SW 1271 (cell line): ENCODE measurements around the gene GPR27.

Experiments used
- DNase-seq, 2 experiments: peaks; one replicate each; lab custom pipeline; 2025; lab: John Stamatoyannopoulos, UW

Gene GPR27

DNA sequence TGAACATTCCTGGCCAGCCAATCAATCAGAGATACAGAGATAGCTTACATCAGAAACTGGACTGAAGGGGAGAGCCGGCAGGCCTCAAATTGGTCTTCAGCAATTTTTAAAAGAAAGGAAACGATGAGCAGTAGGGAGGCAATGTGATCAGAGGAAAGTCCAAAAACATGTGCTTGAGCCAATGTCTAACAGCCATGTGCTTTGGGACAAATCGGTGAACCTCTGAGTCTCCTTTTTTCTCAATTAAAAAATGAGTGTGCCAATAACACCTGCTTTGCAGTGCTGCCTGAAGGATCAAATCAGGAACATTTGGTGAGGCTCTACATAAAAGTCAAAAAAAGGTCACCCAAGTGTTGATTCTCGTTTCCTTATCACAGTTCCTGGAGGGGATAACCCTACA lies 21.0 kb upstream of the GPR27 start:
- no peak for DNase-seq

GRCh38 chr3:71733319-71733718 lies 20.3 kb upstream of the GPR27 start:
- DNase-seq: no peak

- DNase-seq: no peak
These were observed 18.8 kb upstream of the GPR27 start for GRCh38 chr3:71734881-71735280.

GRCh38 chr3:71742621-71743020 lies 11.0 kb upstream of the GPR27 start:
- DNase-seq: no peak

GRCh38 chr3:71744738-71745137 lies 8.9 kb upstream of the GPR27 start:
- DNase-seq: no peak

DNA sequence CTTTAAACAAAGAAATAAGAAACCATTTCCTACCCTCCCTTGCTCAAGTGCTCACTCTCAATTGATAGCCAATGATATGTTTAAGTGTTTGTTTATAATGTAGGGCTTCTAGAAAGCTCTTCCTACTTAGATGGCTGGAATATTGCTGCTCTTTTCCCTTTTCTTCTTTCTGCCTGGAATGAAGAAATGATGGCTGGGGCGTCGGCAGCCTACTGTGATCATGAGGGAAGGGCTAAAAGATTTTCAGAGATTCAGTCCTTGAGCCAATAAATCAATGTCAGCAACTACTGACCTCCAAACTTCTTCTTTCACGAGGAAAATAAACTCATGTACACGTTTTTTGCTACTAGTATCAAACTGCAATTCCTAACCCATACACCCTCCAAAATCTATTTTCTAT lies 2.1 kb upstream of the GPR27 start:
- no peak for DNase-seq

DNA sequence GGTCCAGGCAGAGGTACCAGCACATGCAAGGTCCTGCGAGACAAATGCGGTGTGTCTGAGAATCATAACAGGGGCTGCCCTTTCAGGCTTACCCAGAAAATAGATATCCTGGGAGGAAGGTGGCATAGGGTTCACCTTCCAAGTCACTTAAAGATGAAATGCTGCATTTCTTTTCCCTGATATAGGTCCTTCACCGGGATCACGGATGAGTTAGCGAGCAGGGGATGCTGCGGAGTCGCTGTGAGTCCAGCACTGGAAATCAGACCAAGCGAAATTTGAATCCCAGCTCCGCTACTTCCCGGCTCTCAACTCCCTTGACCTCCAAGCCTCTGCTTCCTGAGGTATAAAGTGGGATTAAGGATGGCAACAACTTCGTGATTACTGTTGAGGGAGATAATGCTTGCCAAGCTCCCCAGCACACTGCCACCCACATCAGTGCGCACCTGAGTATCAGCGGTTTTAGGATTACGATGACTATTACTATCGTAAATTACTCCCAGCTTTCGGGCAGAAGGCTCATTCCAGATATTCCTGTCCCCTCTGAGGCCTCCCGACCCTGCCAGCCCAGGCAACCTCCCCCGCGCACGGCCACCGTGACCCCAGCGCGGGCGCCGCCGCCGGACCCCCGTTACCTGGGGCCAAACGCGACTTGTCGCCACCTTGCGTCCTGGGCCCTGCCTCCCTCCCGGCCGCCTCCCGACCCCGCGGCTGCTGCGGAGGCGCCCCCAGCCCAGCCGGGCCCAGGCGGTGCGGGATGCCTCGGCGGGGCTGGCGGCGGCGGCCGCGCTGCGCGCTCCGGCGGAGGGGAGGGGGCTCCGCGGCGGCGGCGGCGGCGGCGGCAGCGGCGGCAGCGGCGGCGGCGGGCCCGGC lies 589 bp upstream of the GPR27 start:
- no peak for DNase-seq

DNA sequence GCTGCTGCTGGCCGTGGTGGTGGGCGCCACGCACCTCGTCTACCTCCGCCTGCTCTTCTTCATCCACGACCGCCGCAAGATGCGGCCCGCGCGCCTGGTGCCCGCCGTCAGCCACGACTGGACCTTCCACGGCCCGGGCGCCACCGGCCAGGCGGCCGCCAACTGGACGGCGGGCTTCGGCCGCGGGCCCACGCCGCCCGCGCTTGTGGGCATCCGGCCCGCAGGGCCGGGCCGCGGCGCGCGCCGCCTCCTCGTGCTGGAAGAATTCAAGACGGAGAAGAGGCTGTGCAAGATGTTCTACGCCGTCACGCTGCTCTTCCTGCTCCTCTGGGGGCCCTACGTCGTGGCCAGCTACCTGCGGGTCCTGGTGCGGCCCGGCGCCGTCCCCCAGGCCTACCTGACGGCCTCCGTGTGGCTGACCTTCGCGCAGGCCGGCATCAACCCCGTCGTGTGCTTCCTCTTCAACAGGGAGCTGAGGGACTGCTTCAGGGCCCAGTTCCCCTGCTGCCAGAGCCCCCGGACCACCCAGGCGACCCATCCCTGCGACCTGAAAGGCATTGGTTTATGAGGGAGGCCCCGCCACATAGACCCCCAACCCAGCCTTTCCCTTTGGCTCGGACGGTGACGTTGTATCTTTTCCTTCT lies 1.1 kb downstream of the GPR27 start:
- no peak for DNase-seq

DNA sequence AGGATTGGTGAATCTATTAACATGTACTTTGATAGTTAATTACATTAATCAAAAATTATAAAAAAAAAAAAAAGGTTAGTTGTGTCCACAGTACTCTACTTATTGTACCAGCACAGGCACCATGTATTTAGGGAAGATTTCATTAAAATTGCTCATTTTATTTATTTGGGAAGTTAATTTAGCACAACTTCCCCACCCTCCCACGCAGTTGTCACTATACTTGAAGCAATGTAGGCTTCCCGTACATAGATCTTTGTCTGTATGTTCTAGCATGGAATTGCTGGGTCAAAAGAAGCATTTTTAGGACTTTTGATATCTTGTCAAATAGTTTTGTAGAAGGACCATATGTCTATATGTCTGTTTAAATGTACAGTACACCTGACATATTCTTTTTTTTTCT lies 4.4 kb downstream of the GPR27 start:
- no peak for DNase-seq

DNA sequence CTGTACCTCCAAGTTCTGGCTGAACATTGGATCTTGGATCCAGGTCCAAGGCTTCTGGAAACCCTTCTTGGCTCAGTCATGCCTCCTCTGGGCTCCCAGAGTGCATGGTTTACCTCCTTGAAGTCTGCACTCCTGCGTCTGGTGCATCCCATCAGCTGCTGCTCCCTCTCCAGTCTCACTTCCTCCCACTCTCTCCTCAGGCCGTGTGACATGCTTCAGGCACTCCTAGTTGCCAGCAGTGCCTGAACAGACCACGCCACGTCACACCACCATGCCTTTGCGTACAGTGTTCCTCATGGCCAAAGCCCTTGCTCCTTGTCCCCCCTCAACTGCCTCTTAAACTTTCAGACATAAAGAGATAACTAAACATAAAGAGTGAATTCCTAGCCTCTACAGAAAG lies 5.7 kb downstream of the GPR27 start:
- DNase-seq: no peak

DNA sequence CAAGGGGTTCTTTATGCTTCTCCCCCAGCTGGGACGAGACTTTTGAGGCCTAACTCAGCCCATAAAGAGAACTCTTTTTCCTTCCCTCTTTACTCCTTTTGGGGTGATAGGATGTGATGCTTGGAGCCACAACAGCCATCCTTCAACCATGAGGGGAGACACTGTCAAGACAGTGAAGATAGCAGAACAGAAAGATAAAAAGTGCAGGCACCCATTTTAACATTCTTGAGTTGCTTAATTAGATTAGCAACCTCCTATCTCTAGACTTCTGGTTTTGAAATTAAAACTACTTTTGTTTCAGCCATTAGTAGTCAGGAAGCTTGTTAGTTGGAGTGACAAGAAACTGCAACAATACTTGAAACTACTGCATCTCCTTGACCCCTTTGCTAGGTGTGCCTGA lies 6.5 kb downstream of the GPR27 start:
- DNase-seq: no peak

DNA sequence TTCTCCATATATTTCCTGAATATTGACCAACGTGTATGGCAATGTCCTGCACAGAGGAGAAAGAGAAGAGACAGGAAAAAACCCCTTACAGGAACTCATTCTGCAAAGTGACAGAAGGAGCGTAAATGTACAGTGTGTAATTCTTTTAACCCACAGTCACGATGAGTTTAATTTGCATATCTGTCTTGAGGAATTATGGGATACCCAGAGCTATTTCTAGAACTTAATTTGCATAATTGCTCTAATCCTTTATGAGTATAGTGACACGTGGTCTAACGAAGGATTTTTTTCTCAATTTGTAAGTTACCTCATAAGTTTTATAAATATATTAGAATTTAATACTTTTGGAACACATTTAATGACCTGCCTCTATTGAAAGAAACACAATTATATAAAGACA lies 9.8 kb downstream of the GPR27 start:
- no peak for DNase-seq

DNA sequence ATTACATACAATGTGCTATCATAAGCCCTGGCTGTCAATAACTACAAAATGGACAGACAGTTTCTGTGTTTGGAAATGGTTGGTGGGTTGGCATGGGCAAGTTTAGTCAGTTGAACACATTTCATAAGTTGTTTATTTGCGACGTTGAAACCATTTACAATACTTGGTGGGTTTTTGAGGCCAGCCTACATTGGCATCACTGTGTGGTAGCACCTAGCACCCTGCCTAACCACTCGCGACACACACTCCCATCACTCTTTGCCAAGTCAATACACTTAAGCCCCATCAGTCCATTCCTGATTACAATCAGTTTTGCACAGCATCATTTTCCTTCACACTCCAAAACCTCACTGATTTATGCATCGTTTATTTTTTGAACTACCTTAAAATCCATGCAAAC lies 17.5 kb downstream of the GPR27 start:
- DNase-seq: no peak

GRCh38 chr3:71771884-71772283 lies 18.2 kb downstream of the GPR27 start:
- DNase-seq: no peak

GRCh38 chr3:71776538-71776937 lies 22.9 kb downstream of the GPR27 start:
- DNase-seq: no peak

DNA sequence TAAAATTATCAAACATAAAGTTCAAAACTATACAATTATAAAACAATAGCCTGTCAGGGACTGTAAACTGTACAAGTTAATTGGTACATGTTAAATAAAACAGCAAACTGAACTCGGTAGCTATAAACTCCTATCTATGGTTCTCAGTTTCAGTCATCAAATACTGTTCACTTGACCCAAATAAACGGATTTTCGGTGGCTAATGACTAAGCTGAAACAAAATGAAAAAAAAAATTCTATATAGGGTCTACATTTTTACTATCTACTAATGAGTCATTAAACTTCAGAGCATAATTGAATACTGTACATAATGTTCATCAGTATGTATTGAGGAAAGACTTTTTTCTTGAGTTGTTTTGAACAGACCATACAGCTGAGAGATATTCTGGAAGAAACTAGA lies 24.7 kb downstream of the GPR27 start:
- no peak for DNase-seq

DNA sequence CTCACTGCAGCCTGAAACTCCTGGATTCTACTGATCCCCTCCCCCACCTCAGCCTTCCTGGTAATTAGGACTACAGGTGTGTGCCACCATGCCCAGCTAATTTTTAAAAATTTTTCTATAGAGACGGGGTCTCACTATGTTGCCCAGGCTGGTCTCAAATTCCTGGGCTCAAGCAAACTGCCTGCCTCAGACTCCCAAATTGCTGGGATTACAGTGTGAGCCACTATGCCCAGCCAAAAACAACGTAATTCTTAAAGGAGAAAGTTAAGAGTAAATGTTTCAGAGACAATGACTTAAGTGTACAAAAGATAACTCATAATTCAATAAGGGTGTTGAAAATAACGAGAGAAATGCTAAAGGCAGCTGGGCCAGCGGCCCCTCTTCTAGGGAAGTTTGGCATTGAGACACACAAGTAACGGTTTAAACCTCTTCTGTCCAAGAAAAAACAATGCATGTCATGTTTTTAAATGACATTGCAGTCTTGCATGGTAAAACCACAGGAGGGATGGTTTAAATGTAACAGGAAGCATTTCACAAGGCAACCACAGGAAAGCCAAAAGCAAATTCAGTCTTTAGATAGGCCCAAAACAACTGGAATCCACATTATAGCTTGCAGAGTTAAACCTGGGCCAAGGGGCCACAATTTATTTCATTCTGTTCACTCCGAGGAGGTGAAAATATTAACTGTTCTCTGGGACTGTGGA lies 26.2 kb downstream of the GPR27 start:
- DNase-seq: no peak

- no peak for DNase-seq
These were observed 26.8 kb downstream of the GPR27 start for GRCh38 chr3:71780430-71780829.

DNA sequence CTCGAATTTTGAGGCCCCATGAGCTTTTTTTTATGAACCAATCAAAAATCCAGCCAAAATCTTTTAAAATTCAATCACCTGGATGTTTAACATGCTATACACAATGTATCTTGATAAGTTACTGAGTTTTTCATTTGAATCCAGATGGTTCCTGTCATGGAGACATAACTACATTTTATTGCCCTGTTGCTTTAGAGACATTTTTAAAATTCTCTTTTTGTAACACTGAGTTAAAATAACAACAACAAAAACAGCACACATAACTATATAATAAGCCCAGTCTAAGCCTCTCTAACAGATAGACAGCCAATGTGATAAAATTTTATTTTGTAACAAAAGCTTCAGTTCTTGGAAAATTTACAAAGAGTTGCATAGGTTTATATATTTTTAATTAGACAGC lies 29.5 kb downstream of the GPR27 start:
- no peak for DNase-seq

DNA sequence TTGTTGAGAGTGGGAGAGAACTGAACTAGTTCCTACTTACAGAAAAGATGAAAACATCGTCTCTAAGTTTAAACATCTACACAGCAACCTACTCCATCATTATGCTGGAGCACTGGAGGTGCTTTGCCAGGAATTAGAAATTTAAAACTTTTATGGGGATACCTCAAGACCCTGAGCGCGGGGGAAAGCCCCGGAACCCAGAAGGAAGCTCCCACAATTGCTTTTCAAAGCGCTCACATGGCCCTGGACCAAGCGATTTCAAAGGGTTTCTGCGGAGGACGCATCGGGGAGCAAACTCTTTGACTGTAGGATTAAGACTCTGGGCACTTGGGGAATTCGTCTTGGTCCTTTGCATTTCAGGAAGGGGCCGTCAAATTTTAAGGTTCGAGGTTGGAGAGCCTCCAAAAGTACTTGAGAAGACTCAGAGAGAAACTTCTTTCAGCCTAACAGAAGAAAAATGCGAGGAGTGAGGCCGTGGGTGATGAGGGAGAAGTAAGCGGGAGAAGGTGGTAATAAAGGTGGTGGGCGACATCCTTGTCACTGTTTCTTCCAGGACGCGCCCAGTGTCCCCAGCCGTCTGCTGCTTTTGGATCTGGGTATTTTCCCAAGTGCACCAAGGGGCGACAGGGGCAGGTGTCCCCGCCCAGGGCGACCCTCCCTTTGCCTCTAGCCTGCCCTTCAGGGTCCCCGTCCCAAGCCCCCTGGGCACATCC lies 30.7 kb downstream of the GPR27 start:
- no peak for DNase-seq

- DNase-seq: no peak
These were observed 31.4 kb downstream of the GPR27 start, which contains the start of gene PROK2 for GRCh38 chr3:71784914-71785531. TSS of gene PROK2 (minus strand) at chr3:71785148. CDS start at chr3:71785052, 96 bp downstream.
